Endothelial cell of umbilical vein (primary cell): ENCODE results near the gene C16orf74. TPM values are rescaled to one million over a fixed set of nuclear protein-coding genes. Genes with fewer than 3 reads are reported as not detected.

ENCODE experiments used
- BruUV-seq: library from RNA; stranded (reverse); fragments of 400-500 nt; replicated peaks from 2 replicates; lab custom pipeline; 2021; lab: Mats Ljungman, UMichigan
- CTCF ChIA-PET: fragments of 300-600, 350-600 bp; sonication (Branson Sonifier 250); formaldehyde crosslinking; loops from one replicate; lab custom pipeline; 2021; ENCODE audit warnings: antibody characterized with exemption, inconsistent platforms; lab: Charles Lee
- POLR2A ChIA-PET: fragments of 300-600, 350-600 bp; sonication (Branson Sonifier 250); formaldehyde crosslinking; loops from one replicate; lab custom pipeline; 2021; ENCODE audit warnings: antibody characterized with exemption, inconsistent platforms; lab: Charles Lee
- DNase-seq: peaks from one replicate; pipeline ENCODE4 v3.0.0-alpha.2; 2011; ENCODE audit warnings: low read depth, low spot score
- FAIRE-seq: peaks from 2 replicates; lab custom pipeline; 2011; peaks lifted over from hg19 to GRCh38; lab: Jason Lieb, UNC
- H2AFZ ChIP-seq: 2 replicates; pipeline ENCODE4 v1.6.0; 2012; ENCODE audit warnings: low read depth, low read length, control low read depth, inconsistent platforms
- H3K27ac ChIP-seq: 2 replicates; pipeline ENCODE4 v1.5.1; 2011; ENCODE audit warnings: low read depth, mild to moderate bottlenecking, control low read depth, low read length, moderate library complexity; ENCODE audit not compliant: insufficient read depth
- H3K27me3 ChIP-seq, 2 experiments: 2 replicates each; pipeline versions ENCODE4 v1.6.0 to v1.6.1; 2011; ENCODE audit warnings: low read length in 2 of 2, mixed read lengths in 1 of 2; ENCODE audit not compliant: control insufficient read depth in 2 of 2, insufficient read depth in 2 of 2
- H3K36me3 ChIP-seq, 2 experiments: 2 replicates in 1 of 2; 3 replicates in 1 of 2; pipeline ENCODE4 v1.5.1; 2011; ENCODE audit warnings: low read length in 2 of 2, mild to moderate bottlenecking in 1 of 2, moderate library complexity in 1 of 2; ENCODE audit not compliant: control insufficient read depth in 2 of 2, insufficient read depth in 2 of 2; ENCODE audit errors: extremely low read depth in 1 of 2
- H3K4me1 ChIP-seq: 3 replicates; pipeline ENCODE4 v1.5.1; 2011; ENCODE audit warnings: mild to moderate bottlenecking, low read length; ENCODE audit not compliant: control insufficient read depth, insufficient read depth; ENCODE audit errors: extremely low read depth
- H3K4me2 ChIP-seq: 2 replicates; pipeline ENCODE4 v1.6.1; 2011; ENCODE audit warnings: low read length, control low read depth, mixed read lengths; ENCODE audit not compliant: insufficient read depth
- H3K4me3 ChIP-seq, 3 experiments: fragments of 200-600 bp in 1 of 3; sonication (generic), shearing (Covaris generic) in 1 of 3; replicated peaks in 1 of 3; 2 replicates each; pipeline ENCODE4 v1.5.1; 2011 to 2016; ENCODE audit warnings: control low read depth in 3 of 3, low read length in 3 of 3, mild to moderate bottlenecking in 2 of 3, inconsistent platforms in 1 of 3, low read depth in 1 of 3, moderate library complexity in 1 of 3; ENCODE audit not compliant: insufficient read depth in 1 of 3
- H3K79me2 ChIP-seq: 2 replicates; pipeline ENCODE4 v1.6.0; 2012; ENCODE audit warnings: low read length, inconsistent platforms; ENCODE audit not compliant: control insufficient read depth, insufficient read depth
- H3K9ac ChIP-seq: replicated peaks from 2 replicates; pipeline ENCODE3; 2011; ENCODE audit warnings: low read length, control low read depth; ENCODE audit not compliant: insufficient read depth; ENCODE audit errors: extremely low read depth
- H3K9me1 ChIP-seq: replicated peaks from 3 replicates; pipeline ENCODE4 v1.6.0; 2011; ENCODE audit warnings: mild to moderate bottlenecking, low read length; ENCODE audit not compliant: control insufficient read depth, insufficient read depth; ENCODE audit errors: extremely low read depth
- H3K9me3 ChIP-seq: replicated peaks from 2 replicates; pipeline ENCODE4 v1.5.1; 2012; ENCODE audit warnings: low read length, inconsistent platforms; ENCODE audit not compliant: control insufficient read depth, insufficient read depth
- H4K20me1 ChIP-seq: replicated peaks from 2 replicates; pipeline ENCODE3; 2011; ENCODE audit warnings: mild to moderate bottlenecking, low read length; ENCODE audit not compliant: control insufficient read depth, insufficient read depth; ENCODE audit errors: extremely low read depth
- EZH2 ChIP-seq: IDR thresholded peaks from 2 replicates; pipeline ENCODE4 v1.6.1; 2012; ENCODE audit warnings: borderline replicate concordance, low read depth, mild to moderate bottlenecking, moderate library complexity, low read length, inconsistent platforms; ENCODE audit not compliant: severe bottlenecking
- FOS ChIP-seq: IDR thresholded peaks from 2 replicates; pipeline ENCODE4 v1.6.1; 2011; ENCODE audit warnings: mild to moderate bottlenecking, low read length, moderate library complexity, borderline replicate concordance; ENCODE audit not compliant: insufficient read depth
- GATA2 ChIP-seq: IDR thresholded peaks from 2 replicates; pipeline ENCODE4 v1.7.0; 2011; ENCODE audit warnings: low read depth, mild to moderate bottlenecking, moderate library complexity, mixed read lengths, low read length; ENCODE audit not compliant: insufficient read length, insufficient read depth
- JUN ChIP-seq: IDR thresholded peaks from 2 replicates; pipeline ENCODE4 v1.6.1; 2011; ENCODE audit warnings: borderline replicate concordance, low read depth; ENCODE audit not compliant: insufficient read length, insufficient read depth
- MYC ChIP-seq: IDR thresholded peaks from one replicate; pipeline ENCODE4 v1.6.1; 2011; ENCODE audit warnings: mild to moderate bottlenecking, low read depth, low read length
- POLR2A ChIP-seq: IDR thresholded peaks from 2 replicates; pipeline ENCODE4 v1.6.1; 2012; ENCODE audit warnings: low read depth, mild to moderate bottlenecking, control low read depth, low read length
- POLR2AphosphoS5 ChIP-seq: IDR thresholded peaks from 2 replicates; pipeline ENCODE4 v1.6.1; 2012; ENCODE audit warnings: low read depth, mild to moderate bottlenecking, control low read depth, low read length, moderate library complexity; ENCODE audit not compliant: insufficient read depth
- dilution Hi-C: fragments of 300-500 bp; cut with MboI; formaldehyde crosslinking; loops from one replicate; pipeline ENCODE4 v1.15.0; 2019; ENCODE audit warnings: low sequenced_read_pairs; ENCODE audit not compliant: extremely low pct_ligation_motif_present
- intact Hi-C: fragments of 100-400 bp; cut with micrococcal nuclease; formaldehyde crosslinking; loops from one replicate; pipeline ENCODE4 v1.10.0; 2022
- polyA plus RNA-seq, 4 experiments: library from polyadenylated mRNA; depleted of rRNA in 3 of 4; stranded (reverse) in 3 of 4; unstranded in 1 of 4; fragments of >200 nt; gene quantifications; 2 replicates each; pipeline versions ENCODE4 v1.2.1 to v1.2.3, GENCODE V29; 2011 to 2012; ENCODE audit warnings: missing spikeins in 1 of 4
- total RNA-seq: library from RNA; stranded (reverse); gene quantifications from 2 replicates; pipeline ENCODE4 v1.2.3, GENCODE V29; 2021
- TF ChIP-seq, protein P1 (sequence below), 2 donors: IDR thresholded peaks; 1 replicate in 1 of 2; 2 replicates in 1 of 2; pipeline ENCODE4 v1.5.1; 2011; ENCODE audit warnings: low read length in 2 of 2, mild to moderate bottlenecking in 2 of 2, moderate library complexity in 2 of 2, control low read depth in 1 of 2, inconsistent platforms in 1 of 2, low read depth in 1 of 2; ENCODE audit not compliant: insufficient read depth in 1 of 2; ENCODE audit errors: extremely low read depth in 1 of 2
- TF ChIP-seq, protein P2 (sequence below): IDR thresholded peaks from 2 replicates; pipeline ENCODE4 v1.6.1; 2011; ENCODE audit not compliant: insufficient read depth, insufficient read length

C16orf74 gene
- total and polyA plus RNA-seq, 2 donors (not counting 3 experiments of a cell fraction or from before 2014, with no cell fraction given) = 12.1 to 38.7 TPM

DNA sequence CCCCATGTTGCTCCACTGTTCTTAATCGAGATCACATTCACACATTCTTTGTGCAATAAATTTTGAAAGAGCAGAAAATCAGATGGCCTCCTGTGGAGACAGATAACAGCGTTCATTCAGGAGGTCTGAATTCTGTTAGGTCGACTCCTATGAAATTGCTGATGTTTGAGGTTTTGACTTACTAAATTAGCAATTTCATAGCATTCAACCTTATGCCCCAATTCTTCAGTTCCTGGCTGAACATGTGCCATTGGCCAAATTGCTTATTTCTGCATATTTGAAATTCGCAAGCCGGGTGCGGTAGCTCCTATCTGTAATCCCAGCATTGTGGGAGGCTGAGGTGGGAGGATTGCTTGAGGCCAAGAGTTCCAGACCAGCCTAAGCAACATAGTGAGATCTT lies 22.1 kb upstream of the C16orf74 start:
- DNase-seq = no peak

More for the DNA sequence above, 22.1 kb upstream of the C16orf74 start:
- dilution Hi-C loops = no loop called here
- intact Hi-C loops = no loop called here
- Histone ChIP-seq H2AFZ (no peak overlapping the region), H3K4me1 (peaks cover 6% of the 10 kb centered on the region), H4K20me1 (no peaks in the 10 kb centered on the region), H3K36me3 (peaks cover 0 to 3% of the 10 kb centered on the region in 2 experiments), H3K4me2 (no peak overlapping the region), H3K9me3 (no peaks in the 10 kb centered on the region), H3K9me1 (no peaks in the 10 kb centered on the region), H3K27me3 (no peaks in the 10 kb centered on the region), H3K27ac (no peak overlapping the region), H3K9ac (no peak overlapping the region), H3K4me3 (no peak overlapping the region), H3K79me2 (no peaks in the 10 kb centered on the region)
- FAIRE-seq = no peak
- TF ChIP-seq POLR2AphosphoS5 = no peak
- TF ChIP-seq JUN = no peak
- TF ChIP-seq, protein P1, sequence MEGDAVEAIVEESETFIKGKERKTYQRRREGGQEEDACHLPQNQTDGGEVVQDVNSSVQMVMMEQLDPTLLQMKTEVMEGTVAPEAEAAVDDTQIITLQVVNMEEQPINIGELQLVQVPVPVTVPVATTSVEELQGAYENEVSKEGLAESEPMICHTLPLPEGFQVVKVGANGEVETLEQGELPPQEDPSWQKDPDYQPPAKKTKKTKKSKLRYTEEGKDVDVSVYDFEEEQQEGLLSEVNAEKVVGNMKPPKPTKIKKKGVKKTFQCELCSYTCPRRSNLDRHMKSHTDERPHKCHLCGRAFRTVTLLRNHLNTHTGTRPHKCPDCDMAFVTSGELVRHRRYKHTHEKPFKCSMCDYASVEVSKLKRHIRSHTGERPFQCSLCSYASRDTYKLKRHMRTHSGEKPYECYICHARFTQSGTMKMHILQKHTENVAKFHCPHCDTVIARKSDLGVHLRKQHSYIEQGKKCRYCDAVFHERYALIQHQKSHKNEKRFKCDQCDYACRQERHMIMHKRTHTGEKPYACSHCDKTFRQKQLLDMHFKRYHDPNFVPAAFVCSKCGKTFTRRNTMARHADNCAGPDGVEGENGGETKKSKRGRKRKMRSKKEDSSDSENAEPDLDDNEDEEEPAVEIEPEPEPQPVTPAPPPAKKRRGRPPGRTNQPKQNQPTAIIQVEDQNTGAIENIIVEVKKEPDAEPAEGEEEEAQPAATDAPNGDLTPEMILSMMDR (IDR thresholded peaks at IDR 0.05; ENCODE audit: extremely low read depth in 1 of 2, insufficient read depth in 1 of 2, low read depth in 1 of 2, low read length in 2 of 2) = no peak
- no peak for TF ChIP-seq POLR2A
- TF ChIP-seq, protein P2, sequence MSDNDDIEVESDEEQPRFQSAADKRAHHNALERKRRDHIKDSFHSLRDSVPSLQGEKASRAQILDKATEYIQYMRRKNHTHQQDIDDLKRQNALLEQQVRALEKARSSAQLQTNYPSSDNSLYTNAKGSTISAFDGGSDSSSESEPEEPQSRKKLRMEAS = no peak
- no peak for TF ChIP-seq MYC
- TF ChIP-seq GATA2 = no peak
- no peak for TF ChIP-seq FOS
- no peak for TF ChIP-seq EZH2
- POLR2A ChIA-PET = no interaction called here
- no TSS peak for BruUV-seq
- CTCF ChIA-PET = no interaction called here
